ENCODE measurements around the gene TSPAN4. TPM values are rescaled to one million over a fixed set of nuclear protein-coding genes. Genes with fewer than 3 reads are reported as not detected.
A peak's percentile ranks its signal among the peaks of the same experiment; 100 is the strongest.

The TSPAN4 gene
- total RNA-seq, 1 experiment from 2014 or later = 43.6 TPM

- BruUV-seq (replicated peaks) = no TSS peak
- CTCF ChIA-PET = no interaction called here
- no peaks in the 10 kb centered on the region for H3K9me3 ChIP-seq (ENCODE audit: insufficient read depth, low read depth)
These were observed 27.4 kb downstream of the TSPAN4 start for GRCh38 chr11:870127-870413.

GRCh38 chr11:870418-870817, 27.8 kb downstream of the TSPAN4 start:
- no peaks in the 10 kb centered on the region for H3F3A ChIP-seq (ENCODE audit: insufficient read depth, low read depth)
- ChIA-PET POLR2A (ENCODE audit: unreplicated experiment) (no interaction called here), CTCF (no interaction called here)
- H3K4me3 ChIP-seq = no peak overlapping the region
- no peaks in the 10 kb centered on the region for H3K4me1 ChIP-seq (replicated peaks; ENCODE audit: insufficient read depth)
- no peak overlapping the region for H2AFZ ChIP-seq
- intact Hi-C loops (cut with micrococcal nuclease; ENCODE audit: unreplicated experiment) = no loop called here
- H4K20me1 ChIP-seq (ENCODE audit: insufficient read depth) = no peaks in the 10 kb centered on the region; the same call in 1 of the 2 replicates
- TF ChIP-seq CTCF (conservative IDR thresholded peaks at IDR 0.05) (no peak; the same call in 1 of the 2 replicates), EZH2 (IDR thresholded peaks at IDR 0.05; ENCODE audit: low read depth) (no peak)
- H3K9me2 ChIP-seq (ENCODE audit: insufficient read depth) = no peaks in the 10 kb centered on the region
- no peak overlapping the region for H3K4me2 ChIP-seq
- H3K27ac ChIP-seq = no peak overlapping the region
- DNase-seq = no peak
- H3K27me3 ChIP-seq (ENCODE audit: insufficient read depth, low read depth) = no peaks in the 10 kb centered on the region
- no peaks in the 10 kb centered on the region for H3K9me3 ChIP-seq (ENCODE audit: insufficient read depth, low read depth)
- H3K79me2 ChIP-seq (ENCODE audit: low read depth) = no peaks in the 10 kb centered on the region
- H3K36me3 ChIP-seq (ENCODE audit: low read depth) = no peaks in the 10 kb centered on the region
- no TSS peak for BruUV-seq (replicated peaks)

More at GRCh38 chr11:870127-870413, 27.4 kb downstream of the TSPAN4 start:
- Histone ChIP-seq H2AFZ (no peak overlapping the region), H3K27me3 (ENCODE audit: insufficient read depth, low read depth) (no peaks in the 10 kb centered on the region), H3K4me2 (no peak overlapping the region), H3K4me1 (replicated peaks; ENCODE audit: insufficient read depth) (no peaks in the 10 kb centered on the region), H3K4me3 (no peak overlapping the region), H3F3A (ENCODE audit: insufficient read depth, low read depth) (no peaks in the 10 kb centered on the region), H4K20me1 (ENCODE audit: insufficient read depth) (no peaks in the 10 kb centered on the region; the same call in 1 of the 2 replicates), H3K36me3 (ENCODE audit: low read depth) (no peaks in the 10 kb centered on the region), H3K79me2 (ENCODE audit: low read depth) (no peaks in the 10 kb centered on the region), H3K9me2 (ENCODE audit: insufficient read depth) (no peaks in the 10 kb centered on the region), H3K27ac (no peak overlapping the region)
- intact Hi-C loops (cut with micrococcal nuclease; ENCODE audit: unreplicated experiment) = no loop called here
- POLR2A ChIA-PET (ENCODE audit: unreplicated experiment) = no interaction called here
- DNase-seq = no peak
- TF ChIP-seq CTCF (conservative IDR thresholded peaks at IDR 0.05) = peak; percentile 24; the same call in 1 of the 2 replicates
- no peak for TF ChIP-seq EZH2 (IDR thresholded peaks at IDR 0.05; ENCODE audit: low read depth)

- POLR2A ChIA-PET (ENCODE audit: unreplicated experiment) = interaction anchor here (0.6 kb wide), 1 partner anchor 31 kb away, joined by 4 read pairs; no protein-coding TSS in a partner anchor
- Histone ChIP-seq H3K4me3 (no peak overlapping the region), H2AFZ (no peak overlapping the region), H3K36me3 (ENCODE audit: low read depth) (no peaks in the 10 kb centered on the region), H4K20me1 (ENCODE audit: insufficient read depth) (no peaks in the 10 kb centered on the region; the same call in 1 of the 2 replicates), H3K4me1 (replicated peaks; ENCODE audit: insufficient read depth) (no peaks in the 10 kb centered on the region), H3K9me2 (ENCODE audit: insufficient read depth) (no peaks in the 10 kb centered on the region), H3K27ac (no peak overlapping the region), H3K4me2 (no peak overlapping the region), H3K9me3 (ENCODE audit: insufficient read depth, low read depth) (no peaks in the 10 kb centered on the region), H3K79me2 (ENCODE audit: low read depth) (no peaks in the 10 kb centered on the region), H3K27me3 (ENCODE audit: insufficient read depth, low read depth) (no peaks in the 10 kb centered on the region), H3F3A (ENCODE audit: insufficient read depth, low read depth) (no peaks in the 10 kb centered on the region)
- no TSS peak for BruUV-seq (replicated peaks)
- CTCF ChIA-PET = no interaction called here
- TF ChIP-seq EZH2 (IDR thresholded peaks at IDR 0.05; ENCODE audit: low read depth) (no peak), CTCF (conservative IDR thresholded peaks at IDR 0.05) (no peak)
- intact Hi-C loops (cut with micrococcal nuclease; ENCODE audit: unreplicated experiment) = no loop called here
- DNase-seq = no peak
These were observed 28.8 kb downstream of the TSPAN4 start for GRCh38 chr11:871472-871871.

Data from PC-9 (cell line).